ENCODE results near the gene IMPG2.

Gene IMPG2

DNA sequence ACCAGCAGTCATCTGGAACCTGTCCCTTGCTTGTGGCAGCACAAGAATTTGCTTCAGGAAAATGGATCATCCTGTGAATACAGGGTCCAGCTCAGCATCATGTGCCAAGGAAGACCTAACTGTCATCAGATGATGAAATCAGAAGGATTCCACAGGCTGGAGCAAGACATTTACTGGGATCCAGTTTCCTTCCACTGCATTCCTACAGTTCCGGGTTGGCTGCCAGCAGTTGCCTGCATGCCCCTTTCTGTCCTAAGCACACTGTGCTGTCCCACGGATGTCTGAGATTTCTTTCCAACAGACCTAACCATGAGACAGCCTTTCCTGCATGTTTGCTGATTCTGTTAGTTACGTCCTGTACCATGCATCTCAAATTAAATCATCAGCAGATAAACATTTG is 140.7 kb downstream of the IMPG2 start:
- ATAC-seq = no peak

DNA sequence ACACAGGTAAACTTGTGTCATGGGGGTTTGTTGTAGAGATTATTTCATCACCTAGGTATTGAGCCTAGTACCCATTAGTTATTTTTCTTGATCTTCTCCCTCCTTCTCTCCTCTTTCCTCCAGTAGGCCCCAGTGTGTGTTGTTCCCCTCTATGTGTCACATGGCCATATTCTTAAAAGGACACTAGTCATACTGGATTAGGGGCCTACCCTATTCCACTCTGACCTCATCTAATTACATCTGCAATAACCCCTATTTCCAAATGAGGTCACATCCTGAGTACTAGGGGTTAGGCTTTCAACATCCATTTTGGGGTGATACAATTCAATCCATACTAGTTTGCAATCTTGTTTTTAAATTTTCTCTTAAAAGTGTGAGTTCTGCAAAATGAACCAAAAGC is 142.8 kb downstream of the IMPG2 start:
- no peak for ATAC-seq

Measured in activated CD4-positive, CD25-positive, alpha-beta regulatory T cell treated with anti-CD3 and anti-CD28 coated beads, Interleukin-2, amount 50 U/mL, for 24 hours (primary cell).